Amniotic stem cell (primary cell): Measurements from ENCODE around the gene NR2E1.

ENCODE experiments used
- DNase-seq: peaks from one replicate; lab custom pipeline; 2025; lab: John Stamatoyannopoulos, UW

Gene NR2E1

GRCh38 chr6:108209738-108210137, 43.9 kb downstream of the NR2E1 start:
- DNase-seq: no peak

DNA sequence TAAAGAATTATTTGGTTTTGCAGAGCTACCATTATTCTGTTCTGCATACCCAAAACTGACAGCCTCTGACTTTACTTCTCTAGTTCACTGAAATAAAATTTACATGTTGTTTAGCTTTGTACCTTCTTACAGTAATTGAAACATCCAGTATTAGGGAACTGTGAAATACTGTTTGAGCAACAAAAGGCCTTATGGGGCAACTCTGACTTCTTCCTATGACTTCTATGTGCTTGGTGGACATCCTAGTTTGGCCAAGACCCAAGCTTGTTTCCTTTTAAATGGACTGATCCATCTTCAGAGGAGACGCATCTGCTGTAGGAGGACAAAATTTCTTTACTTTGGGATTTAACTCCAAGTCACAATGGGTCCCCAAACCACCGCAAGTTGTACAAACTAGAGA, 44.7 kb downstream of the NR2E1 start:
- DNase-seq: no peak

GRCh38 chr6:108211671-108212070, 45.8 kb downstream of the NR2E1 start:
- no peak for DNase-seq

DNA sequence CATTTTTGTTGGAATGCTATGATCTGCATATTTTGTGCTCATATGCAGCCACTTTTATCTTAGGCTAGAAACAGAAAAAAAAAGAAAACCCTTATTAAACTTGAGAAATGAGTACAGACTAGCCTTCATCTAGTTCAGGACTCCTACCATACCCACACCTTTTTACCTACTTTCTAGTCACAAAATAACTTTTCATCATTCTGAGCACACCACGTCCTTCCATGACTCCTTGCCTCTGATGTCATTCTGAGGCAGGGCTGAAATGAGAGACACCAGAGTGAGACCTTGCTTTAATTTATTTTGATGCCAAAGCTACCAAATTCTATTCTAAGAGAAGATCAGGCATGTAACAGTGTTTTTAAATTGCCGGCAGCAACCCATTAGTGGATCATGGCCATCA, 56.2 kb downstream of the NR2E1 start:
- no peak for DNase-seq

DNA sequence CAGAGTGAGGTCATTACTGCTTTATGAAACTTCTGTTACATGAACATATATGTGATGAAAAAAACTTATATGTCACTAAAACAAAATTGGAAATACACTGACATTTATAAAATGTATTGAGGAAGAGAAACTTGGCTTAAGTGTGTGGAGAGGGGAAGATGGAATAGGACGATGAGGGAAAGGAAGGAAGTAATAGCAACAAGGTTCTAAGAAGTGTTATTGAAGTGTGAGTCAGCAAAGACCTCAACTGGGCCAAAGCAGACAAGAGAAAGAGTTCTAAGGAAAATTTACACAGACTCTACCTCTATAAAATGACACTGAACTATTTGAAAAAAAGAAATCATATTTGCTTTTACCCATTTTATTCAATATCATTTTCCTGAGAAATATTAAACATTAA, 56.7 kb downstream of the NR2E1 start:
- no peak for DNase-seq

DNA sequence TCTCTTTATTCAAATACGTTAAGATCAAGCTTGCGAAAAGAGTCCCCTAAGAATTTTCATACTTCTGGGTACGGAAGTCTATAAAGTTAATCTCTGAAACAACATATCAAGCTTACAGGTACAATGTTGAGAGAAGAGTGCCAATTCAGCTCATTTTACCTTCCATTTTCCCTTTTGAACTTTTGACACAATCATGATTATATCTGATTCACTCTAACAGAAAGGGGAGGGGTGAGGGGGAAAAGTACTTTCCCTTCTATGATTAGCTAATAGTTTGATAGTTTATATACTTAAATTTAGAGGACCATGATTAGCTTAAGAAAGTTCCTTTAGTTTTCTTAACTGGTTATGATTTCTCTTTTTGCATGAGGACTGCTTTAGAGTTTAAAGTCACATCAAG, 61.5 kb downstream of the NR2E1 start:
- DNase-seq: no peak

DNA sequence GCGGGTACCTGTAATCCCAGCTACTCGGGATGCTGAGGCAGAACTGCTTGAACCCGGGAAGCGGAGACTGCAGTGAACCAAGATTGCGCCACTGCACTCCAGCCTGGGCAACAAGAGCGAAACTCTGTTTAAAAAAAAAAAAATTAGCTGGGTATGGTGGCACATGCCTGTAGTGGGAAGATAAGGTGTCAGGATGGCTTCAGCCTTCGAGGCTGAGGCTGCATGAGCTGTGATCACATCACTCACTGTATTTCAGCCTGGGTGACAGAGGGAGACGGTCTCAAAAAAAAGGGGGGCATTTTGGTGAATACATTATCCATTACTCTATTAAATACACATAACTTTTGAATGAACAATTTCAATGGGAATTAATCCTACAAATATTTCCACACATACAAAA, 62.6 kb downstream of the NR2E1 start:
- DNase-seq: no peak

GRCh38 chr6:108235127-108235526, 69.3 kb downstream of the NR2E1 start:
- DNase-seq: no peak

GRCh38 chr6:108236791-108237190, 71.0 kb downstream of the NR2E1 start:
- DNase-seq: no peak

DNA sequence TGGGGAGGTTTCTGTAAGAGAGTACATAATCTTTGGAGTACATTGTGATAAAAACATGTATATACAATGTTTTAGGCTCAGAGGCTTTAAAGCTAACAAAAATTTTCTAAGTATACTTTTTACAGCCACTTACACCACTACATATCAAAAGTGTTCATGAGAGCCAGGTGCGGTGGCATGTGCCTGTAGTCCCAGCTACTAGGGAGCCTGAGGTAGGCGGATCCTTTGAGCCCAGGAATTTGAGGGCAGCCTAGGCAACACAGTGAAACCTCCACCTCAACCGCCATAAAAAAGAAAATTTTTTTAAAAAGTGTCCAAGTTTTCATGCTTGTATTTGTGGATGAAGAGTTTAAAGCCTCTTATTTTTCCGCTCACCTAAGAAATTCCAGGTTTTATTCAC, 72.5 kb downstream of the NR2E1 start:
- no peak for DNase-seq
